NT2/D1 (cell line): ENCODE results near the gene LDLRAD4.

Experiments
- SUZ12 ChIP-seq: IDR thresholded peaks from 2 replicates; pipeline ENCODE4 v1.6.1; 2011; ENCODE audit not compliant: insufficient read length, insufficient read depth; ENCODE audit errors: extremely low read depth
- YY1 ChIP-seq: IDR thresholded peaks from 2 replicates; pipeline ENCODE4 v1.6.1; 2011; ENCODE audit not compliant: insufficient read length, insufficient read depth
- ZNF274 ChIP-seq: IDR thresholded peaks from 2 replicates; pipeline ENCODE4 v1.6.1; 2011; ENCODE audit warnings: mild to moderate bottlenecking, low read depth, low read length

GRCh38 chr18:13323186-13323585 is 104.6 kb downstream of the LDLRAD4 start:
- TF ChIP-seq SUZ12 (no peak), YY1 (no peak), ZNF274 (no peak)
